Right atrium auricular region (tissue), 2 donors: ENCODE data around the gene PAQR9. TPM values are rescaled to one million over a fixed set of nuclear protein-coding genes. Genes with fewer than 3 reads are reported as not detected.

Source experiments
- DNase-seq: peaks from one replicate; pipeline ENCODE4 v3.0.0-alpha.2; 2019; ENCODE audit warnings: low spot score
- H3K27ac ChIP-seq, 2 donors: fragments of 200-600 bp; sonication (generic); 1 replicate in 1 of 2; 2 replicates in 1 of 2; pipeline ENCODE4 v1.5.1; 2016 to 2019
- H3K27me3 ChIP-seq, 2 donors: fragments of 200-600 bp; sonication (generic); one replicate each; pipeline versions ENCODE4 v1.5.1 to v1.6.0; 2017 to 2019
- H3K36me3 ChIP-seq: fragments of 200-600 bp; sonication (generic); one replicate; pipeline ENCODE4 v1.5.1; 2016
- H3K4me1 ChIP-seq, 2 donors: fragments of 200-600 bp; sonication (generic); one replicate each; pipeline versions ENCODE4 v1.5.1 to v1.6.0; 2017 to 2019
- H3K4me3 ChIP-seq, 2 donors: fragments of 200-600 bp; sonication (generic); 1 replicate in 1 of 2; 2 replicates in 1 of 2; pipeline ENCODE4 v1.5.1; 2017 to 2019; ENCODE audit warnings: mild to moderate bottlenecking in 1 of 2, moderate library complexity in 1 of 2
- H3K9me3 ChIP-seq, 2 donors: fragments of 200-600 bp; sonication (generic); one replicate each; pipeline ENCODE4 v1.5.1; 2019
- CTCF ChIP-seq, 2 donors: fragments of 200-600 bp; sonication (generic); IDR thresholded peaks; one replicate each; pipeline ENCODE4 v1.5.1; 2019; ENCODE audit warnings: antibody characterized with exemption in 2 of 2
- total RNA-seq, 2 donors: library from RNA; depleted of rRNA; stranded (reverse); fragments of >200 nt; gene quantifications; one replicate each; pipeline ENCODE4 v1.1.0, GENCODE V29; 2016

Gene PAQR9
- total RNA-seq, 2 donors from 2014 or later, result 5.7 to 23.0 TPM

GRCh38 chr3:142947352-142947751 lies 16.1 kb downstream of the PAQR9 start:
- no peaks in the 10 kb centered on the region for H3K9me3 ChIP-seq
- H3K4me3 ChIP-seq, result peak overlapping the region; percentile 17 to 44
- no peaks in the 10 kb centered on the region for H3K27me3 ChIP-seq
- H3K27ac ChIP-seq, result no peak overlapping the region
- TF ChIP-seq CTCF (IDR thresholded peaks at IDR 0.05), result no peak
- H3K36me3 ChIP-seq, result no peaks in the 10 kb centered on the region
- H3K4me1 ChIP-seq, result peaks cover 0 to 4% of the 10 kb centered on the region in 2 donors
- DNase-seq, result no peak

- Histone ChIP-seq H3K27me3 (no peaks in the 10 kb centered on the region), H3K4me3 (peak overlapping the region in 1 of 2 donors; percentile 44), H3K27ac (no peak overlapping the region), H3K4me1 (peaks cover 0 to 4% of the 10 kb centered on the region in 2 donors), H3K9me3 (no peaks in the 10 kb centered on the region), H3K36me3 (no peaks in the 10 kb centered on the region)
- DNase-seq, result no peak
- no peak for TF ChIP-seq CTCF (IDR thresholded peaks at IDR 0.05)
Measured at GRCh38 chr3:142946861-142947260, 16.6 kb downstream of the PAQR9 start.

GRCh38 chr3:142945023-142945422 lies 18.5 kb downstream of the PAQR9 start:
- no peak overlapping the region for H3K4me3 ChIP-seq
- H3K36me3 ChIP-seq, result no peaks in the 10 kb centered on the region
- peaks cover 0 to 4% of the 10 kb centered on the region in 2 donors for H3K4me1 ChIP-seq
- no peak for TF ChIP-seq CTCF (IDR thresholded peaks at IDR 0.05)
- no peaks in the 10 kb centered on the region for H3K9me3 ChIP-seq
- no peak overlapping the region for H3K27ac ChIP-seq
- H3K27me3 ChIP-seq, result no peaks in the 10 kb centered on the region
- no peak for DNase-seq

GRCh38 chr3:142944342-142944741 lies 19.1 kb downstream of the PAQR9 start:
- no peak for TF ChIP-seq CTCF (IDR thresholded peaks at IDR 0.05)
- no peak for DNase-seq
- H3K4me1 ChIP-seq, result peaks cover 0 to 4% of the 10 kb centered on the region in 2 donors
- H3K27ac ChIP-seq, result no peak overlapping the region
- no peaks in the 10 kb centered on the region for H3K36me3 ChIP-seq
- H3K9me3 ChIP-seq, result no peaks in the 10 kb centered on the region
- no peaks in the 10 kb centered on the region for H3K27me3 ChIP-seq
- no peak overlapping the region for H3K4me3 ChIP-seq

GRCh38 chr3:142943870-142944269 lies 19.6 kb downstream of the PAQR9 start:
- H3K4me1 ChIP-seq, result peaks cover 0 to 4% of the 10 kb centered on the region in 2 donors
- no peaks in the 10 kb centered on the region for H3K9me3 ChIP-seq
- no peaks in the 10 kb centered on the region for H3K27me3 ChIP-seq
- DNase-seq, result no peak
- H3K4me3 ChIP-seq, result no peak overlapping the region
- H3K36me3 ChIP-seq, result no peaks in the 10 kb centered on the region
- H3K27ac ChIP-seq, result no peak overlapping the region
- TF ChIP-seq CTCF (IDR thresholded peaks at IDR 0.05), result no peak

GRCh38 chr3:142943349-142943748 lies 20.1 kb downstream of the PAQR9 start:
- DNase-seq, result no peak
- no peak for TF ChIP-seq CTCF (IDR thresholded peaks at IDR 0.05)
- Histone ChIP-seq H3K36me3 (no peaks in the 10 kb centered on the region), H3K27ac (no peak overlapping the region), H3K4me3 (no peak overlapping the region), H3K9me3 (no peaks in the 10 kb centered on the region), H3K27me3 (no peaks in the 10 kb centered on the region), H3K4me1 (peaks cover 0 to 4% of the 10 kb centered on the region in 2 donors)
